ENCODE measurements around the gene PHKG1.
"Not testable (repeated sequence)": the region's sequence is repeated elsewhere in the genome, so short reads cannot be mapped to it uniquely, and the experiment has no call there.

Gene PHKG1

GRCh38 chr7:56092789-56093531 is at the start of gene PHKG1:
PHKG1 (minus strand) TSS chr7:56092952; CDS start chr7:56088941, 4,011 bp downstream.
- no peak for DNase-seq (ENCODE audit: low spot score)

- not testable (repeated sequence) for DNase-seq (ENCODE audit: low spot score)
Observed at GRCh38 chr7:56131062-56131461, 38.3 kb upstream of the PHKG1 start.

- DNase-seq (ENCODE audit: low spot score) = no peak
Observed at GRCh38 chr7:56127241-56127975, 34.7 kb upstream of the PHKG1 start.

DNA sequence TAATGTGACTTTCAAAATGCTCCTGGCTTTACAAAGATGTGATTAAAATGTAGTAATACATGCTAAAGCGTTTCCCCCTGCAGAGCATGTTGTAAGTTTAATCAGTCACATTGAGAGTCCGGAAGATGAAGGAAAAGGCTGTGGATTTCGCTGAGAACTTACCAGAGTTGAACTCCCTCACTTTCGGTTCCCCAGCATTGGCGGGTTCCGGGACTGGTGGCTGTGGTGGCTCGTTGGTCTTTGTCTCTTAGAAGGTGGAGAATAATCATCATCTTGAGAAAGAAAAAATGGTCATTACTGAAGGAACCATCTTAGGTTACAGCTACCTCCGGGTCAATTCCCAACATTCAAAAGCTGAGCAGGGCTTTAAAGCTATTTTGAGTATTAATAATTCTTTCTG is 33.1 kb upstream of the PHKG1 start:
- DNase-seq (ENCODE audit: low spot score) = no peak

DNA sequence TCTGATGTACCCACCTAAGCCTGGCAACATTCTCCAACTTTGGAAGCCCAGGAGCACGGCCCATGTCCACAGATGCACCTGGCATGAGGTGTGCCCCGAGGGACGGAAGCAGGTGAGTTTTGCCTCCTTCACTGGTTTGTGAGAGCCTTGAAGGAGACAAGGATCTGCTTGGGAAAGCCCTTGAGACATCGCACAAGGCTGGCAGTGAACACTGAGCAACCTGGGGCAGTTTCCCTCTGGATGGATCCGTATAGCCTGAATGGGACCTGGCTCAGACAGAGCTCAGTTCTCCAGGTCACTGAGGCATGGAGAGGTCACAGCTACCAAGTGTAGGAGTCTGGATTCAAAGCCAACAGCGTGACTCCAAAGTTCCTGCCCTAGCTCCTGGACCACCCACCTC is 32.2 kb upstream of the PHKG1 start:
- DNase-seq (ENCODE audit: low spot score) = no peak

GRCh38 chr7:56121440-56121839 is 28.7 kb upstream of the PHKG1 start:
- DNase-seq (ENCODE audit: low spot score) = peak; percentile 16

DNA sequence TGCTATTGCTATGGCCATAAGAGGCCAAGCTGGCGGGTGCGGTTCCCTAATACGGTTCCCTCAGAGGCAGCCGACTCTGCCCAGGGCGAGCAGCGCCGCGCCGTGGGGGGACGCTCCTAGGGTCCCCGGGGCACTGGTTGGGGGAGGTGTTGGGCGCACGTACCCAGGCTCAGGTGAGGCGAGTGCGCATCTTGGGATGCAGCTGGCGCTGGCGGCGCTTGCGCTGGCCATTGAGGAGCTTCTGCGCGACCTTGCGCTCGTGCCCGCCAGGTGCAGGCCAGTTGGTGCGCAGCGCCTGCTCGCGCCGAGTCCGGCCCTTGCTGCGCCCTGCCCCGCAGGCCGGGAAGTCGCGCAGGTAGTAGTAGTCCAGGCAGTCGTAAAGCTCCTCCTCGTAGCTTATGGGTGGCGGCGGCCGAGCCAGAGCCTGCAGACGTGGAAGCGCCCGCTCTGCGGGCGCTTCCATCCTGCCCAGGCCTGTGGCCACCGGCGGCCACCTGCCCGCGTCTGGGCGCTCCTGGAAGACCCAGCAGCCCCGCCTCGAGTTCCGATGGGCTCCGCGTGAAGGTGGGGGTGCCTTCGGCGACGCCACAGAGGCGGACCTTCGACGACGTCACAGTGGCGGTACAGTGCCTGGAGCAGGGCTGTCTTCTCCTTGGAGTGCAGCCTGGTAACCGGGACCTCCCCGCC is 23.2 kb upstream of the PHKG1 start, which contains the start of gene NUPR2:
NUPR2 (minus strand) TSS at position 566 of the 687 bp plus-strand sequence; CDS start at position 463, 103 bp downstream.
- DNase-seq (ENCODE audit: low spot score) = no peak

DNA sequence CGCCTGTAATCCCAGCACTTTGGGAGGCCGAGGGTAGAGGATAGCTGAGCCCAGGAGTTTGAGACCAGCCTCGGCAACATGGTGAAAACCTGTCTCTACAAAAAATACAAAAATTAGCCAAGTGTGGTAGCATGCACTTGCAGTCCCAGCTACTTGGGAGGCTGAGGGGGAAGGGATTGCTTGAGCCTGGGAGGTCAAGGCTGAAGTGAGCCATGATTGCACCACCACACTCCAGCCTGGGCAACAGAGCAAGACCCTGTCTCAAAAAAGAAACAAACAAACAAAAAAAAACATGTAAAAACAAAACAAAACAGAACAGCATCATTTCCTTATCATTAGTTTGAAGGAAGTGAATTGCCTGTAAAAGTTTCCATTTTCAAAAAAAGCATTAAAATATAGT is 19.5 kb upstream of the PHKG1 start:
- DNase-seq (ENCODE audit: low spot score) = not testable (repeated sequence)

- DNase-seq (ENCODE audit: low spot score) = peak; percentile 14
Observed at GRCh38 chr7:56110611-56111010, 17.9 kb upstream of the PHKG1 start.

DNA sequence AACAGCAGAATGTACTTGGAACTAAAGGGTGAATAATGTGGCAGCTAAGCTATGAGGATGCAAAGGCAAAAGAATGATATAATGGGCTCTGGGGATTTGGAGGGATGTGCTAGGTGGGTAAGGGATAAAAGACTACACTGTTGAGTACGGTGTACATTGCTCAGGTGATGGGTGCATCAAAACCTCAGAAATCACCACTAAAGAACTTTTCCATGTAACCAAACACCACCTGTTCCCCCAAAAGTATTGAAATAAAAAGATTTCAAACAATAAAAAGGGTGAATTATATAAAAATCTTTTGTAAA is 15.2 kb upstream of the PHKG1 start:
- DNase-seq (ENCODE audit: low spot score) = no peak

- DNase-seq (ENCODE audit: low spot score) = peak; percentile 100
Observed at GRCh38 chr7:56106108-56107073, 13.6 kb upstream of the PHKG1 start, which contains the start of gene CHCHD2. CHCHD2 (minus strand) TSS chr7:56106476; CDS start chr7:56106413, 63 bp downstream.

DNA sequence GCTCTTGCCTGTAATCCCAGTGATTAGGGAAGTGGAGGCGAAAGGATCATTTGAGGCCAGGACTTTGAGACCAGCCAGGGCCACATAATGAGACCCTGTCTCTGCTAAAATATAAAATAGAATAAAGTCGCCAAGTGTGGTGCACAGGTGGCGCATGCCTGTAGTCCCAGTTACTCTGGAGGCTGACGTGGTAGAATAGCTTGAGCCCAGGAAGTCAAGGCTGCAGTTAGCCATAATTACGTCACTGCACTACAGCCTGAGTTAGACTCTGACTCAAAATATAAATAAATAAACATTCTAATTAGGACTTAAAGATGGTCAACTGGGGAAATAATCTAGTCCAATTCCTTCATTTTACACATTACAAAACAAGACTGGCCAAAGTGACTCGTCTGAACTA is 12.8 kb upstream of the PHKG1 start:
- DNase-seq (ENCODE audit: low spot score) = peak; percentile 71

- not testable (repeated sequence) for DNase-seq (ENCODE audit: low spot score)
Observed at GRCh38 chr7:56104138-56104537, 11.4 kb upstream of the PHKG1 start.

DNA sequence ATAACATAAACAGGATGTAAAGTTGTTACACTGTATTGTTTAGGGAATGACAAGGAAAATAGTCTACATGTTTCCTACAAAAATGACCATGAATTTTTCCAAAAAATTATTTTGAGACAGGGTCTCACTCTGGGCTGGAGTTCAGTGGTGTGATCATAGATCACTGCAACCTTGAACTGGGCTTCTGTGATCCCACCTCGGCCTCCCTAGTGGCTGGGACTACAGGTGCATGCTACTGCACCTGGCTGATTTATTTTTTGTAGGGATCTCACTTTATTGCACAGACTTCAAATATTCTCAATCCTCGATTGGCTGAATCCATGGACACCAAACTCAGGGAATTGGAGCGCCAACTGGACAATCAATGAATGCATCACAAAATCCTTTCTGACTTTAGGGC is 6.9 kb upstream of the PHKG1 start:
- no peak for DNase-seq (ENCODE audit: low spot score)

DNA sequence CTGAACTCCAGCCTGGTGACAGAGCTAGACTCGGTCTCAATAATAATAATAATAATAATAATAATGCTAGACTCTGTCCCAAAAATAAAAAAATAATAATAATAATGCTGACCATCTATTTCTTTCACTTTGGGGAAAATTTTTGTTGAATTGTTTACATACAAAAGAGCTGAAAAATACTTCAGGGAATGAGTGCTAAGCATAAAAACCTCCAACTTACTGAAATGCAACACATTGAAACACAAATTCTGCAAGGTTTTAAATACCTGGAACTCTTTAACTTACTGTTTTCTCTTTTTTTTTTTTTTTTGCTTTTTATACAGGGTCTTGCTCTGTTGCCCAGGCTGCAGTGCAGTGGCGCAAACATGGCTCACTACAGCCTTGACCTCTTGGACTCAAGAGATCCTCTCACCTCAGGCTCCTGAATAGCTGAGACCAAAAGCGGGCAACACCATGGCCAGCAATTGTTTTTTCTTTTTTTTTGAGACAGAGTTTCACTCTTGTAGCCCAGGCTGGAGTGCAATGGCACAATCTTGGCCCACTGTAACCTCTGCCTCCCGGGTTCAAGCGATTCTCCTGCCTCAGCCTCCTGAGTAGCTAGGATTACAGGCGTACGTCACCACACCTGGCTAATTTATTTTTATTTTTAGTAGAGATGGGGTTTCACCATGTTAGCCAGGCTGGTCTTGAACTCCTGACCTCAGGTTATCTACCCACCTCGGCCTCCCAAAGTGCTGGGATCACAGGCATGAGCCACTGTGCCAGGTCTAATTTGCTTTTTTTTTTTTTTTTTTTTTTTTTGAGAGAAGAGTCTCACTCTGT is 5.6 kb upstream of the PHKG1 start:
- DNase-seq (ENCODE audit: low spot score) = not testable (repeated sequence)

GRCh38 chr7:56097700-56098099 is 4.9 kb upstream of the PHKG1 start:
- no peak for DNase-seq (ENCODE audit: low spot score)

DNA sequence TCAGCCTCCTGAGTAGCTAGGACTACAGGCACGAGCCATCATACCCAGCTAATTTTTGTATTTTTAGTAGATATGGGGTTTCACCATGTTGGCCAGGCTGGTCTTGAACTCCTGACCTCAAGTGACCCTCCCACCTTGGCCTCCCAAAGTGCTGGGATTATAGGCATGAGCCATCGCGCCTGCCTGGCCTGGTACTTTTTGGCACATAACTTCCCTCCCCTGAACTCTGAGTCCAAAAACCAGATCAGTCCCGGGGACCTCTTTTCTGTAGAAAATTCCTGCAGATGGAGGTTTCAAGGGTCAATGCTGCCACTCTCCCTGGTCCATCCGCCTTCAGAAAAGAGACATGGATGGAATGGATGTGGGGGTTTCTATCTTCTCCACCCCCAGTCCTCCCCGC is 364 bp downstream of the PHKG1 start:
- not testable (repeated sequence) for DNase-seq (ENCODE audit: low spot score)

DNA sequence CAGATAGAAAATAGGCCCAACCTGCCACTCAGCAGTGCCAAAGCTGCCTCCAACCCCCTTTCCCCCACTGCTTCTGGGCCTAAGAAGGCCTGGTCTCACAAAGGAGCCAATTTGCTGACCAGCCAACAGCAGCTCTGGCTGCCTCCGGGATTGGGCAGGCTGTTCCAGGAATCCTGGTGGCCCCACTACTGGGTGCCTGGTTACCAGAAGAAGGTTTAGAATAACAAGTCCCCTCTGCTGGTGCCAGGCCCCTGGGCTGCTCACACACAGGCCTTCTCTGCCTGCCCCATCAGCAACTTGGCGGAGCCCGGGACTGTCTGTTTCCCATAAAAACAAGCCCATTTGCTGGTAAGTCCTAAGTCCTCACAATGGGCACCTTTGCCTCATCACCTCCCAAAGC is 1.2 kb downstream of the PHKG1 start:
- no peak for DNase-seq (ENCODE audit: low spot score)

GRCh38 chr7:56087445-56087844 is 5.3 kb downstream of the PHKG1 start:
- DNase-seq (ENCODE audit: low spot score) = no peak

DNA sequence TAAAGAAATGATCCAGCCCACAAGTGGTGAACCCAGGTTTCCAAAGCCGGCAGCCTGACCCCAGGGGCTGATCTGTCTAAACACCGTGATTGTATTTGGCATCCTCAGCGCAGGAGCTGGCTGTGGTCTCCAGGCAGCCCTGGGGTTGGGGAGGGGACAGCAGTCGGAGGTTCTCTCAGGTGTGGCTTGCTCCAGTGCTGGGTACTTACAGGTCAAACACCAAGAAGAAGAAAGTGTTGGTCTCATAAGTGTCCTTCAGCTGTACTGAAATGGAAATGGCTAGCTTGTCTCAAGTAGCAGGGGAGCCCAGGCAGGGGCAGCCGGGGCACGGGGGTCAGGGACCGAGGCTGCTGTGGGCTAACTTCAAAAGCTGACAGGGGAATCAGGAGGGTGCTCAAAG is 6.0 kb downstream of the PHKG1 start:
- no peak for DNase-seq (ENCODE audit: low spot score)

Measured in SW480 (cell line).